Measurements from ENCODE around the gene RPL37.

DNA sequence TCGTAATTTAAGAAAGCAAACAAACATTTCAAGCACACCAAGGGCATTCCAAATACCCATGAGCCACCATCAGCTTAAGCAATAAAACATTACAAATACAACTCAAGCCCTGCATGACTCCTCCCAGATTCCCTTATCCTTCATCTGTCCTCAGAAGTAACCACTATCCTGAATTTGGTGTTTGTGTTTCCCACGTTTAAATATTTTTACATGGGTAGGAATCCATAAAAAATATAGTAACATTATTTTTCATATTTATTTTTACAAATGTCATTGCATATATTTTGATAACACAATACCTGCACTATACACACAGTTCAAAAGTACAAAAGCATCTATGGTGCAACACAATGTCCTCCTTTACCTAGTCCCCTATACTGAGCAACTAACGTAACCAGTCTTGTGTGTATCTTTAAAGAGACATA, 43.3 kb downstream of the RPL37 start:
- TF ChIP-seq, protein P1, sequence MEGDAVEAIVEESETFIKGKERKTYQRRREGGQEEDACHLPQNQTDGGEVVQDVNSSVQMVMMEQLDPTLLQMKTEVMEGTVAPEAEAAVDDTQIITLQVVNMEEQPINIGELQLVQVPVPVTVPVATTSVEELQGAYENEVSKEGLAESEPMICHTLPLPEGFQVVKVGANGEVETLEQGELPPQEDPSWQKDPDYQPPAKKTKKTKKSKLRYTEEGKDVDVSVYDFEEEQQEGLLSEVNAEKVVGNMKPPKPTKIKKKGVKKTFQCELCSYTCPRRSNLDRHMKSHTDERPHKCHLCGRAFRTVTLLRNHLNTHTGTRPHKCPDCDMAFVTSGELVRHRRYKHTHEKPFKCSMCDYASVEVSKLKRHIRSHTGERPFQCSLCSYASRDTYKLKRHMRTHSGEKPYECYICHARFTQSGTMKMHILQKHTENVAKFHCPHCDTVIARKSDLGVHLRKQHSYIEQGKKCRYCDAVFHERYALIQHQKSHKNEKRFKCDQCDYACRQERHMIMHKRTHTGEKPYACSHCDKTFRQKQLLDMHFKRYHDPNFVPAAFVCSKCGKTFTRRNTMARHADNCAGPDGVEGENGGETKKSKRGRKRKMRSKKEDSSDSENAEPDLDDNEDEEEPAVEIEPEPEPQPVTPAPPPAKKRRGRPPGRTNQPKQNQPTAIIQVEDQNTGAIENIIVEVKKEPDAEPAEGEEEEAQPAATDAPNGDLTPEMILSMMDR (IDR thresholded peaks at IDR 0.05; ENCODE audit: extremely low read depth in 1 of 2, insufficient read depth in 1 of 2, low read depth in 1 of 2, low read length in 2 of 2), result no peak
- TF ChIP-seq POLR2A (IDR thresholded peaks at IDR 0.05; ENCODE audit: low read depth, low read length) (no peak), FOS (IDR thresholded peaks at IDR 0.05; ENCODE audit: borderline replicate concordance, insufficient read depth, low read length) (no peak), JUN (IDR thresholded peaks at IDR 0.05; ENCODE audit: borderline replicate concordance, insufficient read depth, insufficient read length, low read depth) (no peak), MYC (IDR thresholded peaks at IDR 0.05; ENCODE audit: low read depth, low read length) (no peak), POLR2AphosphoS5 (IDR thresholded peaks at IDR 0.05; ENCODE audit: insufficient read depth, low read depth, low read length) (no peak), EZH2 (IDR thresholded peaks at IDR 0.05; ENCODE audit: borderline replicate concordance, low read depth, low read length, severe bottlenecking) (no peak), MAX (IDR thresholded peaks at IDR 0.05; ENCODE audit: insufficient read depth, insufficient read length) (no peak)
